ENCODE data around the gene IL20. TPM values are rescaled to one million over a fixed set of nuclear protein-coding genes. Genes with fewer than 3 reads are reported as not detected.

Gene IL20
- total and polyA plus RNA-seq, 2 of the 13 experiments (the other 11 are each of a cell fraction or from before 2014, with no cell fraction given): 0.05 TPM; not detected in 1

GRCh38 chr1:206828061-206828460 is 37.4 kb upstream of the IL20 start:
- DNase-seq (ENCODE audit: low spot score): no peak

More at GRCh38 chr1:206828061-206828460, 37.4 kb upstream of the IL20 start:
- Histone ChIP-seq H3K4me2 (ENCODE audit: low read depth, low read length) (no peak overlapping the region), H3K9me3 (ENCODE audit: low read length) (no peaks in the 10 kb centered on the region), H2AFZ (ENCODE audit: low read length) (no peak overlapping the region), H3K4me3 (replicated peaks in 1 of 3; ENCODE audit: insufficient read depth in 1 of 3, low read depth in 2 of 3, low read length in 3 of 3) (no peak overlapping the region), H4K20me1 (ENCODE audit: insufficient read depth, low read length) (no peaks in the 10 kb centered on the region), H3K9ac (ENCODE audit: insufficient read depth, low read depth, low read length) (no peak overlapping the region), H3K79me2 (ENCODE audit: insufficient read depth, low read length) (no peaks in the 10 kb centered on the region), H3K36me3 (replicated peaks in 1 of 2; ENCODE audit: control insufficient read depth in 1 of 2, insufficient read depth in 2 of 2, low read length in 2 of 2) (no peaks in the 10 kb centered on the region), H3K27ac (ENCODE audit: extremely low read length, insufficient read depth, low read length) (no peak overlapping the region), H3K4me1 (ENCODE audit: insufficient read depth, low read length) (no peaks in the 10 kb centered on the region), H3K27me3 (ENCODE audit: control insufficient read depth in 1 of 2, insufficient read depth in 2 of 2, low read length in 2 of 2) (peaks cover 2 to 8% of the 10 kb centered on the region in 2 experiments; a peak in 2 of 5 replicates)
- ATAC-seq: no peak
- intact Hi-C loops (cut with micrococcal nuclease; ENCODE audit: unreplicated experiment) (no loop called here), in situ Hi-C loops (cut with HindIII; ENCODE audit: extremely low pct_ligation_motif_present, low pct_unique_long_range_greater_than_20kb) (no loop called here)
- BruUV-seq (replicated peaks): no TSS peak
- FAIRE-seq: no peak
- WGBS (ENCODE audit: low lambda C conversion rate): 44% methylated on average over 1 of the region's 1 CpG
- ChIA-PET CTCF (ENCODE audit: low intra/inter-chr PET ratio, low total read pairs) (no interaction called here), POLR2A (no interaction called here)
- TF ChIP-seq YEATS2 (CRISPR knock-in tag; IDR thresholded peaks at IDR 0.05; ENCODE audit: borderline replicate concordance) (no peak), ZFP36L1 (CRISPR knock-in tag; IDR thresholded peaks at IDR 0.05) (no peak), CEBPZ (IDR thresholded peaks at IDR 0.05; ENCODE audit: low read length) (no peak), ETV5 (CRISPR knock-in tag; IDR thresholded peaks at IDR 0.05; ENCODE audit: borderline replicate concordance) (no peak), FOSL2 (CRISPR knock-in tag; IDR thresholded peaks at IDR 0.05) (no peak), HDAC2 (CRISPR knock-in tag; IDR thresholded peaks at IDR 0.05) (no peak)
- TF ChIP-seq, protein P1, sequence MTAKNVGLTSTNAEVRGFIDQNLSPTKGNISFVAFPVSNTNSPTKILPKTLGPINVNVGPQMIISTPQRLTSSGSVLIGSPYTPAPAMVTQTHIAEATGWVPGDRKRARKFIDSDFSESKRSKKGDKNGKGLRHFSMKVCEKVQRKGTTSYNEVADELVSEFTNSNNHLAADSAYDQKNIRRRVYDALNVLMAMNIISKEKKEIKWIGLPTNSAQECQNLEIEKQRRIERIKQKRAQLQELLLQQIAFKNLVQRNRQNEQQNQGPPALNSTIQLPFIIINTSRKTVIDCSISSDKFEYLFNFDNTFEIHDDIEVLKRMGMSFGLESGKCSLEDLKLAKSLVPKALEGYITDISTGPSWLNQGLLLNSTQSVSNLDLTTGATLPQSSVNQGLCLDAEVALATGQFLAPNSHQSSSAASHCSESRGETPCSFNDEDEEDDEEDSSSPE (CRISPR knock-in tag; IDR thresholded peaks at IDR 0.05): no peak
